ENCODE measurements around the gene XRCC3. TPM values are rescaled to one million over a fixed set of nuclear protein-coding genes. Genes with fewer than 3 reads are reported as not detected.

The XRCC3 gene
- polyA plus RNA-seq, 3 donors from 2014 or later = 4.0 to 5.7 (median 5.4) TPM

- H3K27me3 Mint-ChIP-seq (ENCODE audit: low read depth in 3 of 3) = peaks cover 0 to 3% (median 0%) of the 10 kb centered on the region in 3 donors
- no peak for DNase-seq
- H3K36me3 Mint-ChIP-seq = peaks cover 0 to 6% (median 4%) of the 10 kb centered on the region in 3 donors
- no peaks in the 10 kb centered on the region for H3K4me1 Mint-ChIP-seq
- no peaks in the 10 kb centered on the region for H3K9me3 Mint-ChIP-seq
- H3K27ac Mint-ChIP-seq = no peak overlapping the region
- H3K4me3 Mint-ChIP-seq = no peak overlapping the region
Measured at GRCh38 chr14:103728141-103728540, 12.9 kb upstream of the XRCC3 start.

- Mint-ChIP-seq H3K4me1 (no peaks in the 10 kb centered on the region), H3K27ac (no peak overlapping the region), H3K27me3 (ENCODE audit: low read depth in 3 of 3) (peaks cover 0 to 2% (median 0%) of the 10 kb centered on the region in 3 donors), H3K36me3 (peaks cover 0 to 6% (median 4%) of the 10 kb centered on the region in 3 donors), H3K9me3 (no peaks in the 10 kb centered on the region), H3K4me3 (no peak overlapping the region)
- no peak for DNase-seq
Measured at GRCh38 chr14:103727313-103727980, 12.2 kb upstream of the XRCC3 start.

- Mint-ChIP-seq H3K4me1 (no peaks in the 10 kb centered on the region), H3K9me3 (no peaks in the 10 kb centered on the region), H3K27ac (no peak overlapping the region), H3K36me3 (peaks cover 0 to 6% (median 4%) of the 10 kb centered on the region in 3 donors), H3K4me3 (no peak overlapping the region), H3K27me3 (ENCODE audit: low read depth in 3 of 3) (no peaks in the 10 kb centered on the region)
- no peak for DNase-seq
Measured at GRCh38 chr14:103726474-103726873, 11.2 kb upstream of the XRCC3 start.

- Mint-ChIP-seq H3K36me3 (peaks cover 0 to 6% (median 4%) of the 10 kb centered on the region in 3 donors), H3K27me3 (ENCODE audit: low read depth in 3 of 3) (no peaks in the 10 kb centered on the region), H3K4me3 (no peak overlapping the region), H3K4me1 (no peaks in the 10 kb centered on the region), H3K27ac (no peak overlapping the region), H3K9me3 (no peaks in the 10 kb centered on the region)
- DNase-seq = no peak
Measured at GRCh38 chr14:103725739-103726395, 10.6 kb upstream of the XRCC3 start.

GRCh38 chr14:103725001-103725682 lies 9.9 kb upstream of the XRCC3 start:
- H3K27ac Mint-ChIP-seq = no peak overlapping the region
- no peaks in the 10 kb centered on the region for H3K4me1 Mint-ChIP-seq
- H3K27me3 Mint-ChIP-seq (ENCODE audit: low read depth in 3 of 3) = no peaks in the 10 kb centered on the region
- no peak for DNase-seq
- H3K9me3 Mint-ChIP-seq = no peaks in the 10 kb centered on the region
- H3K36me3 Mint-ChIP-seq = peaks cover 0 to 6% (median 4%) of the 10 kb centered on the region in 3 donors
- H3K4me3 Mint-ChIP-seq = no peak overlapping the region

GRCh38 chr14:103724116-103724515 lies 8.9 kb upstream of the XRCC3 start:
- no peak for DNase-seq
- no peak overlapping the region for H3K27ac Mint-ChIP-seq

GRCh38 chr14:103723748-103724081 lies 8.5 kb upstream of the XRCC3 start:
- H3K4me3 Mint-ChIP-seq = no peak overlapping the region
- H3K27me3 Mint-ChIP-seq (ENCODE audit: low read depth in 3 of 3) = peaks cover 0 to 2% (median 0%) of the 10 kb centered on the region in 3 donors
- H3K4me1 Mint-ChIP-seq = peaks cover 0 to under 1% of the 10 kb centered on the region in 2 donors
- peaks cover 0 to 3% (median 0%) of the 10 kb centered on the region in 3 donors for H3K36me3 Mint-ChIP-seq
- no peak overlapping the region for H3K27ac Mint-ChIP-seq
- H3K9me3 Mint-ChIP-seq = no peaks in the 10 kb centered on the region
- DNase-seq = no peak

More at GRCh38 chr14:103724116-103724515, 8.9 kb upstream of the XRCC3 start:
- Mint-ChIP-seq H3K4me3 (no peak overlapping the region), H3K4me1 (no peaks in the 10 kb centered on the region), H3K9me3 (no peaks in the 10 kb centered on the region), H3K27me3 (ENCODE audit: low read depth in 3 of 3) (peaks cover 0 to 2% (median 0%) of the 10 kb centered on the region in 3 donors), H3K36me3 (peaks cover 0 to 6% (median 0%) of the 10 kb centered on the region in 3 donors)

- no peak overlapping the region for H3K4me3 Mint-ChIP-seq
- no peak for DNase-seq
- no peak overlapping the region for H3K27ac Mint-ChIP-seq
- peaks cover 8 to 15% of the 10 kb centered on the region in 2 donors for H3K4me1 Mint-ChIP-seq
- peaks cover 0 to 3% (median 2%) of the 10 kb centered on the region in 3 donors for H3K27me3 Mint-ChIP-seq (ENCODE audit: low read depth in 3 of 3)
- H3K9me3 Mint-ChIP-seq = no peaks in the 10 kb centered on the region
- no peaks in the 10 kb centered on the region for H3K36me3 Mint-ChIP-seq
Measured at GRCh38 chr14:103721334-103722120, 6.3 kb upstream of the XRCC3 start.

- no peaks in the 10 kb centered on the region for H3K9me3 Mint-ChIP-seq
- DNase-seq = no peak
- no peak overlapping the region for H3K4me3 Mint-ChIP-seq
- H3K36me3 Mint-ChIP-seq = no peaks in the 10 kb centered on the region
- no peak overlapping the region for H3K27ac Mint-ChIP-seq
- peaks cover 15 to 18% of the 10 kb centered on the region in 2 donors for H3K4me1 Mint-ChIP-seq
- H3K27me3 Mint-ChIP-seq (ENCODE audit: low read depth in 3 of 3) = peaks cover 3 to 6% (median 4%) of the 10 kb centered on the region in 3 donors
Measured at GRCh38 chr14:103719751-103720150, 4.5 kb upstream of the XRCC3 start.

- no peak overlapping the region for H3K27ac Mint-ChIP-seq
- peaks cover 22 to 24% of the 10 kb centered on the region in 2 donors for H3K4me1 Mint-ChIP-seq
- no peaks in the 10 kb centered on the region for H3K9me3 Mint-ChIP-seq
Measured at GRCh38 chr14:103718572-103718971, 3.3 kb upstream of the XRCC3 start.

GRCh38 chr14:103716899-103717411 lies 1.7 kb upstream of the XRCC3 start:
- H3K36me3 Mint-ChIP-seq = no peaks in the 10 kb centered on the region
- H3K27me3 Mint-ChIP-seq (ENCODE audit: low read depth in 3 of 3) = peaks cover 3 to 6% (median 6%) of the 10 kb centered on the region in 3 donors
- H3K4me1 Mint-ChIP-seq = peaks cover 22 to 26% of the 10 kb centered on the region in 2 donors
- no peaks in the 10 kb centered on the region for H3K9me3 Mint-ChIP-seq
- no peak overlapping the region for H3K27ac Mint-ChIP-seq
- DNase-seq = no peak
- peak overlapping the region; percentile 64 to 82 (median 79) for H3K4me3 Mint-ChIP-seq

More at GRCh38 chr14:103718572-103718971, 3.3 kb upstream of the XRCC3 start:
- Mint-ChIP-seq H3K4me3 (no peak overlapping the region), H3K27me3 (ENCODE audit: low read depth in 3 of 3) (peaks cover 3 to 6% (median 4%) of the 10 kb centered on the region in 3 donors), H3K36me3 (no peaks in the 10 kb centered on the region)
- no peak for DNase-seq

GRCh38 chr14:103716091-103716801 lies 995 bp upstream of the XRCC3 start:
- H3K27me3 Mint-ChIP-seq (ENCODE audit: low read depth in 3 of 3) = peaks cover 3 to 6% (median 6%) of the 10 kb centered on the region in 3 donors
- no peaks in the 10 kb centered on the region for H3K9me3 Mint-ChIP-seq
- no peak overlapping the region for H3K27ac Mint-ChIP-seq

More at GRCh38 chr14:103716091-103716801, 995 bp upstream of the XRCC3 start:
- peak in 2 of 3 donors; percentile 5 to 12 for DNase-seq
- no peaks in the 10 kb centered on the region for H3K36me3 Mint-ChIP-seq
- H3K4me1 Mint-ChIP-seq = peaks cover 22 to 26% of the 10 kb centered on the region in 2 donors
- H3K4me3 Mint-ChIP-seq = peak overlapping the region; percentile 64 to 92 (median 79)

All from immature natural killer cell (primary cell).